Dermis blood vessel endothelial cell (primary cell): ENCODE data around the gene CADPS2. TPM values are rescaled to one million over a fixed set of nuclear protein-coding genes. Genes with fewer than 3 reads are reported as not detected.
"Not testable (repeated sequence)": the region's sequence is repeated elsewhere in the genome, so short reads cannot be mapped to it uniquely, and the experiment has no call there.

Experiments used
- DNase-seq: peaks from one replicate; pipeline ENCODE4 v3.0.0; 2010
- total RNA-seq: library from RNA; depleted of rRNA; stranded (reverse); fragments of >200 nt; gene quantifications from 2 replicates; pipeline ENCODE4 v1.2.3, GENCODE V29; 2014

The CADPS2 gene
- total RNA-seq, 1 donor from 2014 or later, result 83.7 TPM

GRCh38 chr7:122305475-122306319 is 580.6 kb downstream of the CADPS2 start:
- DNase-seq, result peak; percentile 29

GRCh38 chr7:122304996-122305421 is 581.3 kb downstream of the CADPS2 start:
- peak; percentile 5 for DNase-seq

GRCh38 chr7:122304319-122304975 is 581.8 kb downstream of the CADPS2 start, which contains the start of gene FEZF1:
TSS of gene FEZF1 (minus strand) at chr7:122304750. CDS start at chr7:122304437, 313 bp downstream.
- peak; percentile 5 for DNase-seq

- peak; percentile 5 for DNase-seq
Measured at GRCh38 chr7:122303531-122304318, 582.5 kb downstream of the CADPS2 start.

GRCh38 chr7:122302761-122303530 is 583.3 kb downstream of the CADPS2 start:
- no peak for DNase-seq

- no peak for DNase-seq
Measured at GRCh38 chr7:122301858-122302760, 584.2 kb downstream of the CADPS2 start.

- peak; percentile 17 for DNase-seq
Measured at GRCh38 chr7:122300956-122301833, 585.1 kb downstream of the CADPS2 start.

- peak; percentile 11 for DNase-seq
Measured at GRCh38 chr7:122300211-122300932, 585.9 kb downstream of the CADPS2 start.

GRCh38 chr7:122299624-122300210 is 586.5 kb downstream of the CADPS2 start:
- DNase-seq, result no peak

- DNase-seq, result no peak
Measured at GRCh38 chr7:122298618-122299017, 587.6 kb downstream of the CADPS2 start.

GRCh38 chr7:122298131-122298530 is 588.1 kb downstream of the CADPS2 start:
- no peak for DNase-seq

GRCh38 chr7:122291189-122291588 is 595.1 kb downstream of the CADPS2 start:
- DNase-seq, result no peak

- no peak for DNase-seq
Measured at GRCh38 chr7:122290476-122290875, 595.8 kb downstream of the CADPS2 start.

GRCh38 chr7:122289426-122289825 is 596.8 kb downstream of the CADPS2 start:
- no peak for DNase-seq

- DNase-seq, result not testable (repeated sequence)
Measured at GRCh38 chr7:122284608-122285007, 601.7 kb downstream of the CADPS2 start.

GRCh38 chr7:122273117-122273516 is 613.1 kb downstream of the CADPS2 start:
- no peak for DNase-seq

GRCh38 chr7:122269241-122269640 is 617.0 kb downstream of the CADPS2 start:
- DNase-seq, result no peak
